HG03432 (cell line): ENCODE data around the gene CRY2.
A peak's percentile ranks its signal among the peaks of the same experiment; 100 is the strongest.

Experiments used
- ATAC-seq: cut with Tn5 transposase; IDR thresholded peaks from one replicate; pipeline ENCODE4 v1.9.1; 2021; ENCODE audit warnings: mild to moderate bottlenecking, moderate library complexity; ENCODE audit not compliant: unreplicated experiment

Gene CRY2

GRCh38 chr11:45847911-45848316 is 639 bp downstream of the CRY2 start:
- ATAC-seq = peak; percentile 18

GRCh38 chr11:45848654-45849081 is 1.4 kb downstream of the CRY2 start:
- ATAC-seq = no peak

GRCh38 chr11:45850446-45850845 is 3.2 kb downstream of the CRY2 start:
- ATAC-seq = no peak

GRCh38 chr11:45851228-45851627 is 4.0 kb downstream of the CRY2 start:
- ATAC-seq = no peak

- peak; percentile 4 for ATAC-seq
Measured at GRCh38 chr11:45852018-45852711, 4.9 kb downstream of the CRY2 start.

- peak; percentile 56 for ATAC-seq
Measured at GRCh38 chr11:45852712-45853101, 5.4 kb downstream of the CRY2 start.

GRCh38 chr11:45853332-45854219 is 6.3 kb downstream of the CRY2 start:
- no peak for ATAC-seq

GRCh38 chr11:45855308-45855707 is 8.0 kb downstream of the CRY2 start:
- no peak for ATAC-seq

- ATAC-seq = no peak
Measured at GRCh38 chr11:45856044-45856468, 8.8 kb downstream of the CRY2 start.

GRCh38 chr11:45857961-45858474 is 10.7 kb downstream of the CRY2 start:
- ATAC-seq = no peak

- ATAC-seq = no peak
Measured at GRCh38 chr11:45858751-45859398, 11.6 kb downstream of the CRY2 start.

GRCh38 chr11:45859661-45860140 is 12.4 kb downstream of the CRY2 start:
- ATAC-seq = no peak

GRCh38 chr11:45860348-45860747 is 13.1 kb downstream of the CRY2 start:
- ATAC-seq = no peak

- no peak for ATAC-seq
Measured at GRCh38 chr11:45860764-45861510, 13.7 kb downstream of the CRY2 start.

- ATAC-seq = no peak
Measured at GRCh38 chr11:45864041-45864440, 16.8 kb downstream of the CRY2 start.

- ATAC-seq = no peak
Measured at GRCh38 chr11:45869551-45869950, 22.3 kb downstream of the CRY2 start.

GRCh38 chr11:45870706-45871105 is 23.4 kb downstream of the CRY2 start:
- ATAC-seq = no peak

GRCh38 chr11:45871638-45872037 is 24.4 kb downstream of the CRY2 start:
- ATAC-seq = no peak

- no peak for ATAC-seq
Measured at GRCh38 chr11:45872651-45873356, 25.5 kb downstream of the CRY2 start.

- no peak for ATAC-seq
Measured at GRCh38 chr11:45876401-45876800, 29.1 kb downstream of the CRY2 start.
